HEK293 (cell line): Measurements from ENCODE around the gene TCAP.

ENCODE experiments used
- CTCF ChIA-PET: fragments of 350-600 bp; formaldehyde crosslinking; extraction: SDS; loops from one replicate; lab custom pipeline; 2021; ENCODE audit warnings: antibody characterized with exemption; lab: Yijun Ruan, JAX
- POLR2A ChIA-PET: fragments of 300-600 bp; formaldehyde crosslinking; extraction: SDS; loops from one replicate; lab custom pipeline; 2020; ENCODE audit warnings: antibody characterized with exemption, inconsistent platforms; lab: Yijun Ruan, JAX
- H3K27ac ChIP-seq: fragments of 200-500 bp; sonication (Bioruptor generic); 2 replicates; pipeline ENCODE4 v1.5.1; 2014; ENCODE audit warnings: low read depth, low read length, control low read depth, inconsistent platforms; ENCODE audit errors: extremely low read depth
- H3K36me3 ChIP-seq, 2 experiments: fragments of 200-500 bp in 1 of 2; sonication (Bioruptor generic) in 1 of 2; 1 replicate in 1 of 2; 2 replicates in 1 of 2; pipeline ENCODE4 v1.5.1; 2014 to 2017; ENCODE audit warnings: inconsistent platforms in 2 of 2, low read length in 2 of 2; ENCODE audit not compliant: control insufficient read depth in 2 of 2, insufficient read depth in 1 of 2
- H3K4me1 ChIP-seq: fragments of 200-500 bp; sonication (Bioruptor generic); 2 replicates; pipeline ENCODE4 v1.5.1; 2014; ENCODE audit warnings: mild to moderate bottlenecking, low read length, inconsistent platforms; ENCODE audit not compliant: control insufficient read depth, insufficient read depth
- H3K4me3 ChIP-seq: 2 replicates; pipeline ENCODE4 v1.5.1; 2011; ENCODE audit warnings: low read depth, mild to moderate bottlenecking, control low read depth, low read length, moderate library complexity
- H3K9me3 ChIP-seq: fragments of 200-500 bp; sonication (Bioruptor generic); 2 replicates; pipeline ENCODE4 v1.5.1; 2014; ENCODE audit warnings: low read depth, low read length, inconsistent platforms; ENCODE audit not compliant: control insufficient read depth, insufficient read depth
- GFI1B ChIP-seq: fragments of 450-650 bp; formaldehyde crosslinking; IDR thresholded peaks from 2 replicates; pipeline ENCODE4 v1.5.1; 2016; ENCODE audit warnings: missing biosample characterization, missing genetic modification characterization
- GLI4 ChIP-seq: fragments of 450-650 bp; formaldehyde crosslinking; IDR thresholded peaks from 2 replicates; pipeline ENCODE4 v1.5.1; 2016; ENCODE audit warnings: missing biosample characterization, missing genetic modification characterization
- HOXA7 ChIP-seq: sonication (generic); formaldehyde crosslinking; IDR thresholded peaks from 2 replicates; pipeline ENCODE4 v1.8.1; 2022; ENCODE audit warnings: missing genetic modification reagents, borderline replicate concordance
- SP2 ChIP-seq: fragments of 450-650 bp; formaldehyde crosslinking; IDR thresholded peaks from 2 replicates; pipeline ENCODE4 v1.5.1; 2016; ENCODE audit warnings: missing biosample characterization, missing genetic modification characterization
- SP7 ChIP-seq: fragments of 450-650 bp; formaldehyde crosslinking; IDR thresholded peaks from 2 replicates; pipeline ENCODE4 v1.5.1; 2016; ENCODE audit warnings: missing biosample characterization, missing genetic modification characterization
- TCF7L2 ChIP-seq: IDR thresholded peaks from 2 replicates; pipeline ENCODE4 v1.6.1; 2011; ENCODE audit warnings: low read depth, mild to moderate bottlenecking, inconsistent platforms, low read length, moderate library complexity, borderline replicate concordance
- ZBTB17 ChIP-seq: fragments of 450-650 bp; formaldehyde crosslinking; IDR thresholded peaks from 2 replicates; pipeline ENCODE4 v1.5.1; 2016; ENCODE audit warnings: missing biosample characterization, missing genetic modification characterization
- ZBTB20 ChIP-seq: fragments of 450-650 bp; formaldehyde crosslinking; IDR thresholded peaks from 2 replicates; pipeline ENCODE4 v1.5.1; 2016; ENCODE audit warnings: missing biosample characterization, missing genetic modification characterization
- ZBTB8A ChIP-seq: fragments of 450-650 bp; formaldehyde crosslinking; IDR thresholded peaks from 2 replicates; pipeline ENCODE4 v1.5.1; 2016; ENCODE audit warnings: missing biosample characterization, missing genetic modification characterization
- ZIC2 ChIP-seq: fragments of 450-650 bp; formaldehyde crosslinking; IDR thresholded peaks from 2 replicates; pipeline ENCODE4 v1.5.1; 2016; ENCODE audit warnings: missing biosample characterization, missing genetic modification characterization
- ZNF354C ChIP-seq: fragments of 450-650 bp; formaldehyde crosslinking; IDR thresholded peaks from 2 replicates; pipeline ENCODE4 v1.5.1; 2016; ENCODE audit warnings: missing biosample characterization, missing genetic modification characterization, low read depth, borderline replicate concordance
- ZNF423 ChIP-seq: fragments of 450-650 bp; formaldehyde crosslinking; IDR thresholded peaks from 2 replicates; pipeline ENCODE4 v1.5.1; 2016; ENCODE audit warnings: missing biosample characterization, missing genetic modification characterization
- ZNF514 ChIP-seq: fragments of 450-650 bp; formaldehyde crosslinking; IDR thresholded peaks from 2 replicates; pipeline ENCODE4 v1.5.1; 2016; ENCODE audit warnings: missing biosample characterization, missing genetic modification characterization
- ZNF600 ChIP-seq: fragments of 450-650 bp; formaldehyde crosslinking; IDR thresholded peaks from 2 replicates; pipeline ENCODE4 v1.5.1; 2016; ENCODE audit warnings: missing biosample characterization, missing genetic modification characterization
- ZNF830 ChIP-seq: fragments of 450-650 bp; IDR thresholded peaks from 2 replicates; pipeline ENCODE4 v1.5.0; 2018; ENCODE audit warnings: missing biosample characterization, missing genetic modification characterization, low read depth, mild to moderate bottlenecking, moderate library complexity
- ZSCAN30 ChIP-seq: fragments of 450-650 bp; IDR thresholded peaks from 2 replicates; pipeline ENCODE4 v1.5.1; 2018; ENCODE audit warnings: missing biosample characterization, mild to moderate bottlenecking, missing genetic modification characterization, moderate library complexity
- TF ChIP-seq, protein P1 (sequence below): fragments of 450-650 bp; formaldehyde crosslinking; IDR thresholded peaks from 2 replicates; pipeline ENCODE4 v1.5.1; 2017; ENCODE audit warnings: missing biosample characterization, missing genetic modification characterization
- TF ChIP-seq, protein P2 (sequence below): fragments of 450-650 bp; formaldehyde crosslinking; IDR thresholded peaks from 2 replicates; pipeline ENCODE4 v1.5.1; 2016; ENCODE audit warnings: missing biosample characterization, missing genetic modification characterization
- TF ChIP-seq, protein P3 (sequence below): fragments of 450-650 bp; formaldehyde crosslinking; IDR thresholded peaks from 2 replicates; pipeline ENCODE4 v1.5.1; 2017; ENCODE audit warnings: missing biosample characterization, missing genetic modification characterization
- TF ChIP-seq, protein P4 (sequence below): sonication (generic); formaldehyde crosslinking; IDR thresholded peaks from 2 replicates; pipeline ENCODE4 v1.8.1; 2022; ENCODE audit warnings: mild to moderate bottlenecking, moderate library complexity, missing genetic modification reagents
- TF ChIP-seq, protein P5 (sequence below): fragments of 450-650 bp; formaldehyde crosslinking; IDR thresholded peaks from 2 replicates; pipeline ENCODE4 v1.5.1; 2017; ENCODE audit warnings: missing biosample characterization, missing genetic modification characterization
- TF ChIP-seq, protein P6 (sequence below): fragments of 450-650 bp; IDR thresholded peaks from 2 replicates; pipeline ENCODE4 v1.5.1; 2018; ENCODE audit warnings: missing biosample characterization, missing genetic modification characterization

Gene TCAP

DNA sequence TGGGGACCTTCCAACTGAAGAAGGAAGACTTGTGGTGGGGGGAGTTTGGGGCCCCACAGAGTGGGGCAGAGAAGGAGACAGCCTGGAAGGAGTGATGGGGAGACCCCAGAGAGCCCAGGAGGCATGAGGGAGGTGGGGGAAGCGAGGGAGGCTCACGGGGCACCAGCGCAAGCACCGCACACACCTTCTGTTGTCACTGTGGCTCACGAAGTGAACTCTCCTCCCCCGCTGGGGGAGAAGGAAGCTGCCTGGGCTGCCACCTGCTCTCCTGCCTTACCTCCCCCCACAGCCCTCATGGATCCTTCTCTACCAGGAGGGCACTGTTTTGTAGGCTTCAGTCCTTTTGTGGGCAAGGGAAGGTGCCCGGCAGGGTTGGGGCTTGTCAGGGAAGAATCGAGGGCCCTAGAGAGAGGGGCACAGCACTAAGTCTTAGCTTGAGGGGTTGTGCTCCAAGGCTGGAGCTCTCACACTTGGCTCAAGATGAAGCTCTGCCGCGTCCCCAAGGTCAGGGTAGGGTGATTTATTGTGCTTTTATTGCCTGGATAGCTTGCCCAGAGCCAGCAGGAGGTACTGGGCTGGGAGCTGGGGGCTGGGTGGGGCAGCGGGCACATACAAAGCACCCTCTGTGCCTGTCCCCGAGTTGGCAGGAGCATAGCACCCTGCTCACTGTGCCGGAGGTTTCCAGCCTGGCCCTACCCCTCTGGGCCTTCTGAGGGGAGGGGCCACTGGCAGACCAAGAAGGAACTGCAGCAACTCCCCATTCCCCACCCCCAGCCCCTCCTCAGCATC, 32.8 kb upstream of the TCAP start (continued):
- TF ChIP-seq, protein P1, sequence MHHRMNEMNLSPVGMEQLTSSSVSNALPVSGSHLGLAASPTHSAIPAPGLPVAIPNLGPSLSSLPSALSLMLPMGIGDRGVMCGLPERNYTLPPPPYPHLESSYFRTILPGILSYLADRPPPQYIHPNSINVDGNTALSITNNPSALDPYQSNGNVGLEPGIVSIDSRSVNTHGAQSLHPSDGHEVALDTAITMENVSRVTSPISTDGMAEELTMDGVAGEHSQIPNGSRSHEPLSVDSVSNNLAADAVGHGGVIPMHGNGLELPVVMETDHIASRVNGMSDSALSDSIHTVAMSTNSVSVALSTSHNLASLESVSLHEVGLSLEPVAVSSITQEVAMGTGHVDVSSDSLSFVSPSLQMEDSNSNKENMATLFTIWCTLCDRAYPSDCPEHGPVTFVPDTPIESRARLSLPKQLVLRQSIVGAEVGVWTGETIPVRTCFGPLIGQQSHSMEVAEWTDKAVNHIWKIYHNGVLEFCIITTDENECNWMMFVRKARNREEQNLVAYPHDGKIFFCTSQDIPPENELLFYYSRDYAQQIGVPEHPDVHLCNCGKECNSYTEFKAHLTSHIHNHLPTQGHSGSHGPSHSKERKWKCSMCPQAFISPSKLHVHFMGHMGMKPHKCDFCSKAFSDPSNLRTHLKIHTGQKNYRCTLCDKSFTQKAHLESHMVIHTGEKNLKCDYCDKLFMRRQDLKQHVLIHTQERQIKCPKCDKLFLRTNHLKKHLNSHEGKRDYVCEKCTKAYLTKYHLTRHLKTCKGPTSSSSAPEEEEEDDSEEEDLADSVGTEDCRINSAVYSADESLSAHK (tag by site-specific recombination): no peak
- TF ChIP-seq SP7: no peak
- TF ChIP-seq, protein P2, sequence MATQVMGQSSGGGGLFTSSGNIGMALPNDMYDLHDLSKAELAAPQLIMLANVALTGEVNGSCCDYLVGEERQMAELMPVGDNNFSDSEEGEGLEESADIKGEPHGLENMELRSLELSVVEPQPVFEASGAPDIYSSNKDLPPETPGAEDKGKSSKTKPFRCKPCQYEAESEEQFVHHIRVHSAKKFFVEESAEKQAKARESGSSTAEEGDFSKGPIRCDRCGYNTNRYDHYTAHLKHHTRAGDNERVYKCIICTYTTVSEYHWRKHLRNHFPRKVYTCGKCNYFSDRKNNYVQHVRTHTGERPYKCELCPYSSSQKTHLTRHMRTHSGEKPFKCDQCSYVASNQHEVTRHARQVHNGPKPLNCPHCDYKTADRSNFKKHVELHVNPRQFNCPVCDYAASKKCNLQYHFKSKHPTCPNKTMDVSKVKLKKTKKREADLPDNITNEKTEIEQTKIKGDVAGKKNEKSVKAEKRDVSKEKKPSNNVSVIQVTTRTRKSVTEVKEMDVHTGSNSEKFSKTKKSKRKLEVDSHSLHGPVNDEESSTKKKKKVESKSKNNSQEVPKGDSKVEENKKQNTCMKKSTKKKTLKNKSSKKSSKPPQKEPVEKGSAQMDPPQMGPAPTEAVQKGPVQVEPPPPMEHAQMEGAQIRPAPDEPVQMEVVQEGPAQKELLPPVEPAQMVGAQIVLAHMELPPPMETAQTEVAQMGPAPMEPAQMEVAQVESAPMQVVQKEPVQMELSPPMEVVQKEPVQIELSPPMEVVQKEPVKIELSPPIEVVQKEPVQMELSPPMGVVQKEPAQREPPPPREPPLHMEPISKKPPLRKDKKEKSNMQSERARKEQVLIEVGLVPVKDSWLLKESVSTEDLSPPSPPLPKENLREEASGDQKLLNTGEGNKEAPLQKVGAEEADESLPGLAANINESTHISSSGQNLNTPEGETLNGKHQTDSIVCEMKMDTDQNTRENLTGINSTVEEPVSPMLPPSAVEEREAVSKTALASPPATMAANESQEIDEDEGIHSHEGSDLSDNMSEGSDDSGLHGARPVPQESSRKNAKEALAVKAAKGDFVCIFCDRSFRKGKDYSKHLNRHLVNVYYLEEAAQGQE: no peak
- TF ChIP-seq GFI1B (tag by site-specific recombination): no peak
- TF ChIP-seq ZSCAN30 (tag by site-specific recombination): no peak
- no peak for TF ChIP-seq ZBTB17 (tag by site-specific recombination)
- TF ChIP-seq ZBTB8A (tag by site-specific recombination): peak; percentile 49; the same call in 1 of the 2 replicates
- TF ChIP-seq, protein P3, sequence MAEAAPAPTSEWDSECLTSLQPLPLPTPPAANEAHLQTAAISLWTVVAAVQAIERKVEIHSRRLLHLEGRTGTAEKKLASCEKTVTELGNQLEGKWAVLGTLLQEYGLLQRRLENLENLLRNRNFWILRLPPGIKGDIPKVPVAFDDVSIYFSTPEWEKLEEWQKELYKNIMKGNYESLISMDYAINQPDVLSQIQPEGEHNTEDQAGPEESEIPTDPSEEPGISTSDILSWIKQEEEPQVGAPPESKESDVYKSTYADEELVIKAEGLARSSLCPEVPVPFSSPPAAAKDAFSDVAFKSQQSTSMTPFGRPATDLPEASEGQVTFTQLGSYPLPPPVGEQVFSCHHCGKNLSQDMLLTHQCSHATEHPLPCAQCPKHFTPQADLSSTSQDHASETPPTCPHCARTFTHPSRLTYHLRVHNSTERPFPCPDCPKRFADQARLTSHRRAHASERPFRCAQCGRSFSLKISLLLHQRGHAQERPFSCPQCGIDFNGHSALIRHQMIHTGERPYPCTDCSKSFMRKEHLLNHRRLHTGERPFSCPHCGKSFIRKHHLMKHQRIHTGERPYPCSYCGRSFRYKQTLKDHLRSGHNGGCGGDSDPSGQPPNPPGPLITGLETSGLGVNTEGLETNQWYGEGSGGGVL (tag by site-specific recombination): peak; percentile 73
- no peak for TF ChIP-seq ZNF830 (tag by site-specific recombination)
- TF ChIP-seq TCF7L2: no peak
- TF ChIP-seq ZNF354C (tag by site-specific recombination): no peak
- 0 out of 2 replicates have a peak, but pooled peaks have one; percentile 45 for TF ChIP-seq ZNF423 (tag by site-specific recombination)
- TF ChIP-seq ZIC2 (tag by site-specific recombination): peak; percentile 50

DNA sequence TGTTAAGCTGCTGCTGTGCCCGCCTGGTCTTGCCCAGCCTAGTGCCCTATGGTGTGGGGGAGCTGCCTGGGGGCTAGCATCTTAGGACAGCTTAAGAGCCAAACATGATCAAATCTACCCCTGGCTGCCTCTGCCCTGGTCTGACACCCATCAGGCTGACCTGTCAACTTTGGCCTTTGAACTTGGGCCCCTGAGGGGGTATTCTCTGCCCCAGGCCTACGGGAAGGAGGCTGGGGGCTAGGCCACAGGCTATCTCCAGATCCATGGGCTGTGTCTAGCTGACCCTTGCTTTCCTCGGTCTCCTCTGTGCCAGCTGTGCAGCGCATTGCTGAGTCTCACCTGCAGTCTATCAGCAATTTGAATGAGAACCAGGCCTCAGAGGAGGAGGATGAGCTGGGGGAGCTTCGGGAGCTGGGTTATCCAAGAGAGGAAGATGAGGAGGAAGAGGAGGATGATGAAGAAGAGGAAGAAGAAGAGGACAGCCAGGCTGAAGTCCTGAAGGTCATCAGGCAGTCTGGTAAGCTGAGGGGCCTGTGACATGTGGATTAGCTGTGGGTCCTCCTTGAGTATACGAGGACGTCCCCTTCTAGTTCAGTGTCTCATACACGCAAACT, 31.5 kb upstream of the TCAP start:
- POLR2A ChIA-PET: interaction anchor here (2.4 kb wide), 1 partner anchor 12 kb away, joined by 7 read pairs; no protein-coding TSS in a partner anchor
- Histone ChIP-seq H3K36me3 (no peaks in the 10 kb centered on the region), H3K27ac (no peak overlapping the region)
- TF ChIP-seq, protein P4, sequence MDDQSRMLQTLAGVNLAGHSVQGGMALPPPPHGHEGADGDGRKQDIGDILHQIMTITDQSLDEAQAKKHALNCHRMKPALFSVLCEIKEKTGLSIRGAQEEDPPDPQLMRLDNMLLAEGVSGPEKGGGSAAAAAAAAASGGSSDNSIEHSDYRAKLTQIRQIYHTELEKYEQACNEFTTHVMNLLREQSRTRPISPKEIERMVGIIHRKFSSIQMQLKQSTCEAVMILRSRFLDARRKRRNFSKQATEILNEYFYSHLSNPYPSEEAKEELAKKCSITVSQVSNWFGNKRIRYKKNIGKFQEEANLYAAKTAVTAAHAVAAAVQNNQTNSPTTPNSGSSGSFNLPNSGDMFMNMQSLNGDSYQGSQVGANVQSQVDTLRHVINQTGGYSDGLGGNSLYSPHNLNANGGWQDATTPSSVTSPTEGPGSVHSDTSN (CRISPR knock-in tag): no peak
- TF ChIP-seq GLI4 (tag by site-specific recombination) (no peak), SP2 (tag by site-specific recombination) (no peak), ZNF600 (tag by site-specific recombination) (no peak), HOXA7 (CRISPR knock-in tag) (no peak), ZBTB20 (no peak), ZNF514 (tag by site-specific recombination) (no peak)
- TF ChIP-seq, protein P5, sequence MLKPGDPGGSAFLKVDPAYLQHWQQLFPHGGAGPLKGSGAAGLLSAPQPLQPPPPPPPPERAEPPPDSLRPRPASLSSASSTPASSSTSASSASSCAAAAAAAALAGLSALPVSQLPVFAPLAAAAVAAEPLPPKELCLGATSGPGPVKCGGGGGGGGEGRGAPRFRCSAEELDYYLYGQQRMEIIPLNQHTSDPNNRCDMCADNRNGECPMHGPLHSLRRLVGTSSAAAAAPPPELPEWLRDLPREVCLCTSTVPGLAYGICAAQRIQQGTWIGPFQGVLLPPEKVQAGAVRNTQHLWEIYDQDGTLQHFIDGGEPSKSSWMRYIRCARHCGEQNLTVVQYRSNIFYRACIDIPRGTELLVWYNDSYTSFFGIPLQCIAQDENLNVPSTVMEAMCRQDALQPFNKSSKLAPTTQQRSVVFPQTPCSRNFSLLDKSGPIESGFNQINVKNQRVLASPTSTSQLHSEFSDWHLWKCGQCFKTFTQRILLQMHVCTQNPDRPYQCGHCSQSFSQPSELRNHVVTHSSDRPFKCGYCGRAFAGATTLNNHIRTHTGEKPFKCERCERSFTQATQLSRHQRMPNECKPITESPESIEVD: no peak
- TF ChIP-seq, protein P6, sequence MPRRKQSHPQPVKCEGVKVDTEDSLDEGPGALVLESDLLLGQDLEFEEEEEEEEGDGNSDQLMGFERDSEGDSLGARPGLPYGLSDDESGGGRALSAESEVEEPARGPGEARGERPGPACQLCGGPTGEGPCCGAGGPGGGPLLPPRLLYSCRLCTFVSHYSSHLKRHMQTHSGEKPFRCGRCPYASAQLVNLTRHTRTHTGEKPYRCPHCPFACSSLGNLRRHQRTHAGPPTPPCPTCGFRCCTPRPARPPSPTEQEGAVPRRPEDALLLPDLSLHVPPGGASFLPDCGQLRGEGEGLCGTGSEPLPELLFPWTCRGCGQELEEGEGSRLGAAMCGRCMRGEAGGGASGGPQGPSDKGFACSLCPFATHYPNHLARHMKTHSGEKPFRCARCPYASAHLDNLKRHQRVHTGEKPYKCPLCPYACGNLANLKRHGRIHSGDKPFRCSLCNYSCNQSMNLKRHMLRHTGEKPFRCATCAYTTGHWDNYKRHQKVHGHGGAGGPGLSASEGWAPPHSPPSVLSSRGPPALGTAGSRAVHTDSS (tag by site-specific recombination): peak; percentile 99
- TF ChIP-seq, all 188 proteins: peak for 1
- CTCF ChIA-PET: interaction anchor here (0.6 to 14.6 kb wide), 18 partner anchors 8 to 683 kb away, joined by 3 to 311 read pairs (median 5); partner anchors contain the start of genes MIEN1 and TCAP
- Histone ChIP-seq H3K4me1 (peaks cover 22% of the 10 kb centered on the region), H3K4me3 (no peak overlapping the region), H3K9me3 (no peaks in the 10 kb centered on the region)
